Lung (tissue), 12 donors: ENCODE data around the gene RNF167. TPM values are rescaled to one million over a fixed set of nuclear protein-coding genes. Genes with fewer than 3 reads are reported as not detected.

Experiments used
- ATAC-seq: fragments of 200-7000 bp; cut with Tn5 transposase; one replicate; pipeline ENCODE4 v1.9.1; 2020; ENCODE audit warnings: moderate number of reproducible peaks; ENCODE audit not compliant: insufficient read depth, low FRiP score
- DNase-seq, 3 donors: peaks; one replicate each; pipeline ENCODE4 v3.0.0-alpha.2; 2013 to 2017
- H3K27ac ChIP-seq, 2 donors: one replicate each; pipeline ENCODE4 v1.5.1; 2013; ENCODE audit warnings: mild to moderate bottlenecking in 2 of 2, moderate library complexity in 2 of 2, control low read depth in 1 of 2, inconsistent platforms in 1 of 2, low read depth in 1 of 2, low read length in 1 of 2
- H3K27me3 ChIP-seq, 3 donors: one replicate each; pipeline ENCODE4 v1.5.1; 2013; ENCODE audit warnings: low read length in 2 of 3; ENCODE audit not compliant: control insufficient read depth in 3 of 3, insufficient read depth in 3 of 3
- H3K36me3 ChIP-seq, 4 donors: one replicate each; pipeline ENCODE4 v1.5.1; 2013; ENCODE audit warnings: low read length in 4 of 4, mild to moderate bottlenecking in 1 of 4, moderate library complexity in 1 of 4; ENCODE audit not compliant: control insufficient read depth in 4 of 4, insufficient read depth in 4 of 4
- H3K4me1 ChIP-seq, 5 donors: one replicate each; pipeline ENCODE4 v1.5.1; 2013; ENCODE audit warnings: low read length in 5 of 5, mild to moderate bottlenecking in 2 of 5, moderate library complexity in 1 of 5; ENCODE audit not compliant: control insufficient read depth in 5 of 5, insufficient read depth in 5 of 5
- H3K4me3 ChIP-seq: one replicate; pipeline ENCODE4 v1.5.1; 2013; ENCODE audit warnings: mild to moderate bottlenecking, control low read depth, moderate library complexity
- H3K9ac ChIP-seq, 2 donors: one replicate each; pipeline ENCODE4 v1.5.1; 2013; ENCODE audit warnings: low read length in 2 of 2, control low read depth in 1 of 2; ENCODE audit not compliant: insufficient read depth in 1 of 2
- H3K9me3 ChIP-seq, 4 donors: one replicate each; pipeline ENCODE4 v1.5.1; 2013; ENCODE audit warnings: low read length in 3 of 4, mild to moderate bottlenecking in 1 of 4, moderate library complexity in 1 of 4; ENCODE audit not compliant: control insufficient read depth in 4 of 4, insufficient read depth in 3 of 4
- WGBS, 2 donors: extraction: QIAGEN DNeasy Blood & Tissue Kit; methylation state at CpG; one replicate each; pipeline ENCODE4 v1.1.7; 2013; 5-methylcytosine and 5-hydroxymethylcytosine counted together
- polyA plus RNA-seq, 2 donors: library from polyadenylated mRNA; stranded (reverse); fragments of 200-250 nt; gene quantifications; one replicate each; pipeline ENCODE4 v1.2.1, GENCODE V29; 2013
- total RNA-seq, 2 donors: library from RNA; depleted of rRNA in 1 of 2; stranded (reverse); fragments of >200 nt in 1 of 2; gene quantifications; one replicate each; pipeline ENCODE4 v1.2.1, GENCODE V29; 2014 to 2021
- TF ChIP-seq, protein P1 (sequence below): IDR thresholded peaks from 2 replicates; pipeline ENCODE4 v1.5.1; 2012; ENCODE audit warnings: mild to moderate bottlenecking; ENCODE audit errors: control extremely low read depth, extremely low read depth
- donor health status: control.
- donor health status: control.
- donor health status: Bipolar disorder and iron deficiency.
- donor health status: healthy.
- donor health status: DM: yes; HTN: yes; CAD: no.

Gene RNF167
- total and polyA plus RNA-seq, 4 donors: 30.8 to 142 (median 97.0) TPM

DNA sequence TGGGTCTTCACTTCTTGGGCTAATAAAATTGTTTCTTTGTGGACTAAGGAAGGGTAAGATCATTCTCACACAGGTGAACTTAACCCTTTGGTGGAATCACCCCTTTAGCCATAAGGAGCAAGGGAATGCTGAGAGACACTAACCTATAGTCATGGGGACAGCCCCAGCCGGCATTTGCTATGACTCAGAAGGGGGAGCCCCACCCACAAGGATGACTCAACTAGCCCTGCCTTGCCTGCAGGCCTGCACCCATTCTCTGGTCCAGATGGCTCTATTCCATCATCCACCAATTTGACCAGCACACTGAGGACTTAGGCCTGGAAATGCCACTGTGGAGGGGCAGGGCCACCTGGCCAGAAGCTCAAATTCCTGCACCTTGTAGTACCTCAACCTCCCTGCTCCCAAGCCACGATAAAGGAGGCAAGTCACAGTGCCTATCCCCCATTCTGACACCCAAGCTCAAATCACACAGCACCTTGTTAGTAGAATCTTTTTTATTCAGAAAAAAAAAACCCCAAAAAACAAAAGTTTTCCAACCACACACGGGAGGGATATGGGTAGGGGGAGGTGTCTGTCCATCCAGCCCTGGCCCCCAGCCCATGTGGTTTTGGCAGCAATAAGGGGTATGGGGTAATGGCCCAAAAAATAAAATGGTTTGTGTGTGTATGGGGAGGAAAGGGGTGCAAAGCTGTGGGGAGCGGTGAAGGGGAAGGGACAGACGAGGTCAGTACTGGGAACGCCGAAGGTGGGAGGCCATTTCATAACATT is 5.3 kb downstream of the RNF167 start:
- peak; percentile 12 for ATAC-seq
- H3K27me3 ChIP-seq: no peaks in the 10 kb centered on the region
- H3K4me3 ChIP-seq: peak overlapping the region; percentile 30
- DNase-seq: no peak
- H3K4me1 ChIP-seq: peaks cover 3 to 26% (median 11%) of the 10 kb centered on the region in 5 donors
- peaks cover 12 to 32% (median 27%) of the 10 kb centered on the region in 4 donors for H3K36me3 ChIP-seq
- no peak overlapping the region for H3K9ac ChIP-seq
- TF ChIP-seq, protein P1, sequence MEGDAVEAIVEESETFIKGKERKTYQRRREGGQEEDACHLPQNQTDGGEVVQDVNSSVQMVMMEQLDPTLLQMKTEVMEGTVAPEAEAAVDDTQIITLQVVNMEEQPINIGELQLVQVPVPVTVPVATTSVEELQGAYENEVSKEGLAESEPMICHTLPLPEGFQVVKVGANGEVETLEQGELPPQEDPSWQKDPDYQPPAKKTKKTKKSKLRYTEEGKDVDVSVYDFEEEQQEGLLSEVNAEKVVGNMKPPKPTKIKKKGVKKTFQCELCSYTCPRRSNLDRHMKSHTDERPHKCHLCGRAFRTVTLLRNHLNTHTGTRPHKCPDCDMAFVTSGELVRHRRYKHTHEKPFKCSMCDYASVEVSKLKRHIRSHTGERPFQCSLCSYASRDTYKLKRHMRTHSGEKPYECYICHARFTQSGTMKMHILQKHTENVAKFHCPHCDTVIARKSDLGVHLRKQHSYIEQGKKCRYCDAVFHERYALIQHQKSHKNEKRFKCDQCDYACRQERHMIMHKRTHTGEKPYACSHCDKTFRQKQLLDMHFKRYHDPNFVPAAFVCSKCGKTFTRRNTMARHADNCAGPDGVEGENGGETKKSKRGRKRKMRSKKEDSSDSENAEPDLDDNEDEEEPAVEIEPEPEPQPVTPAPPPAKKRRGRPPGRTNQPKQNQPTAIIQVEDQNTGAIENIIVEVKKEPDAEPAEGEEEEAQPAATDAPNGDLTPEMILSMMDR: no peak
- 31 to 46% methylated on average over 7 of the region's 7 CpGs for WGBS, 2 donors
- no peaks in the 10 kb centered on the region for H3K9me3 ChIP-seq
- peak overlapping the region; percentile 71 to 80 for H3K27ac ChIP-seq

DNA sequence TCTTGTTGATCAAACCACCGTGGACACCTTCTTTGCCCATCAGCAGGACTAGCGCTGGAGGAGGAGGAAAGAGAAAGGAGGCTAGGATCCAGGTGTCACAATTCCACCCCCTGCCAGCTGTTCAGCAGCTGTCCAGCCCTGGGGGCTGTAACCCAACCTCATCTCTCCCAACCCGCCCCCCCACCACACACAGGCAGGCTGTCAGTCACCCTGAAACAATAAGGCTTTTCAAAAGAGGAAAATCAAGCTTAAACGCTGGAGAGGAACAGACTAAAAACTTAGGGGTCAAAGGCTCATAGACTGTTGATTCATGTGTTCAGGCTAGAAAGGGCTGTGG is 5.8 kb downstream of the RNF167 start:
- H3K9ac ChIP-seq: no peak overlapping the region
- H3K4me1 ChIP-seq: peaks cover 3 to 28% (median 12%) of the 10 kb centered on the region in 5 donors
- H3K36me3 ChIP-seq: peaks cover 12 to 32% (median 27%) of the 10 kb centered on the region in 4 donors
- no peaks in the 10 kb centered on the region for H3K27me3 ChIP-seq
- DNase-seq (no peak), ATAC-seq (no peak)
- peak overlapping the region; percentile 33 to 51 for H3K27ac ChIP-seq
- 32 to 42% methylated on average over 4 of the region's 4 CpGs for WGBS, 2 donors
- no peak overlapping the region for H3K4me3 ChIP-seq
- H3K9me3 ChIP-seq: no peaks in the 10 kb centered on the region
- TF ChIP-seq, protein P1: no peak

DNA sequence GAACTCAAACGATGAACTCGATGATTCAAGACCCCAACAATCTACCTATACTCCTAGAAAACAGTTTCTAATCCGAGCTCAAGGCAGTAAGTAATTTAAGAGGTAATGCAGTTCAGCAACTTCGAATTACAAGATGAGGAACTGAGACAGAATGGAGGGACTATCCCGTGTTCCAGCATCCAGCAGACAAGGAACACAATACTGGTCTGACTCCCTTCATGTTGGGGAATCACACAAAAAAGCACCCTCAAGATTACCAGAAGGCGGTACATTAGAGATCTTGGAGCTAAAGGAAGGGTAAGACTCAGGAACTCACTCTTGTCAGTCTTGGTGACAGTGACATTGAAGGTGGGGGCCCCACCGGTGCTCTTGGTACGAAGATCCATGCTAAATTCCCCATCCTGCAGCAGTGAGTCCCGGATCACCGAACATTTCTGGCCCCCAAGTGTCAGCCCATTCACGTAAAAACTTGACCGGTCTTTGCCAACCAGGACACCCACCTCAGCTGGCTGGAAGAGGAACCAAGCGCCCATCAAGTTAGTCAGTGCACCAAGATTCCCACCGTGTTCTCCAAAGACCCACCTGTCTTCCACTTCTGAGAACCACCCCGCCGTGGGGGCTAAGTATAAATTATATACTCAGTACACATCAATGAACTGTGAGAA is 6.4 kb downstream of the RNF167 start:
- no peaks in the 10 kb centered on the region for H3K9me3 ChIP-seq
- H3K36me3 ChIP-seq: peaks cover 12 to 32% (median 27%) of the 10 kb centered on the region in 4 donors
- peak overlapping the region; percentile 67 for H3K4me3 ChIP-seq
- H3K27me3 ChIP-seq: no peaks in the 10 kb centered on the region
- H3K27ac ChIP-seq: peak overlapping the region; percentile 38 to 73
- ATAC-seq (no peak), DNase-seq (no peak)
- 23% methylated on average over 16 of the region's 16 CpGs for WGBS, 2 donors
- TF ChIP-seq, protein P1: no peak
- peaks cover 2 to 28% (median 14%) of the 10 kb centered on the region in 5 donors for H3K4me1 ChIP-seq
- H3K9ac ChIP-seq: peak overlapping the region in 1 of 2 donors; percentile 11
